HFF-Myc (cell line): ENCODE measurements around the gene FAN1.

Source experiments
- DNase-seq: peaks from one replicate; pipeline ENCODE4 v3.0.0-alpha.2; 2011; ENCODE audit warnings: low read depth; ENCODE audit errors: extremely low read depth
- H3K4me3 ChIP-seq: replicated peaks from 2 replicates; pipeline ENCODE4 v1.5.1; 2011; ENCODE audit warnings: low read depth, mild to moderate bottlenecking, control low read depth, low read length
- TF ChIP-seq, protein P1 (sequence below): IDR thresholded peaks from 2 replicates; pipeline ENCODE4 v1.5.1; 2012; ENCODE audit warnings: mild to moderate bottlenecking, low read depth, low read length, control low read depth; ENCODE audit errors: missing control alignments

FAN1 gene

DNA sequence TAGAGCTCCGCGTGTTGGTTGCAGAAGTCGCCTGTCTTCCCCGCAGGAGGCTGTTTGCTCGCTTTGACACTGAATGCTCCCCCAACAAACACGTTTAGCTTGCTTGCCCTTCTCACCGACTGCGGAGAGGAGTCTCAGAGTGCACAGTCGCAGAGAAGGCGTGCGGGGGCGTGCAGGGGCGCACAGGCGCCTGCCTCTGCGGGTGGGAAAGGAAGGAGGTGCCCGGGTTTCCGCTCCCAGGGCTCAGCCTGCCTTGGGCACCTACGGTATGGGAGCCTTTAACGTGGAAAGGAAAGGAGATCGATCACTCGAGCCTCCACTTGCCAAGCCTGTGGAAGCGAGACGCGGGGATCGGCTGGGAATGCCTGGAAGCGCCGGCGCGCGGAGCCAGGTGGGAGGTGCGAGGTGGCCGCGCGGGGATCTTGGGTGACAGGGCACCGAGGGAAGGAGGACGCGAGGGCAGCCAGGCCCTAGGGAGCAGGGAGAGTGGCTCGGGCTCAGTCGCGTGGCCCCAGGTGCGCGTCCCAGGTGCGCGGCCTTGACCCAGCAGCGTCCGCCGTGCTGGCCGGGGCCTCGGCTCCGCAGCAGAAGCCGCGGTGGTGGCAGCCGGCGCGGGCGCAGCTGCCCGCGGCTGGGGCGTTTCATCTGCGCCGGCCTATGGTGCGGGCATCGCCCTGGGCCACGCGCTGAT lies at the start of gene FAN1:
TSS of gene FAN1 (plus strand) at position 419 of the 691 bp plus-strand sequence. CDS start 749 bp downstream, outside the sequence.
- peak; percentile 68 for DNase-seq
- TF ChIP-seq, protein P1, sequence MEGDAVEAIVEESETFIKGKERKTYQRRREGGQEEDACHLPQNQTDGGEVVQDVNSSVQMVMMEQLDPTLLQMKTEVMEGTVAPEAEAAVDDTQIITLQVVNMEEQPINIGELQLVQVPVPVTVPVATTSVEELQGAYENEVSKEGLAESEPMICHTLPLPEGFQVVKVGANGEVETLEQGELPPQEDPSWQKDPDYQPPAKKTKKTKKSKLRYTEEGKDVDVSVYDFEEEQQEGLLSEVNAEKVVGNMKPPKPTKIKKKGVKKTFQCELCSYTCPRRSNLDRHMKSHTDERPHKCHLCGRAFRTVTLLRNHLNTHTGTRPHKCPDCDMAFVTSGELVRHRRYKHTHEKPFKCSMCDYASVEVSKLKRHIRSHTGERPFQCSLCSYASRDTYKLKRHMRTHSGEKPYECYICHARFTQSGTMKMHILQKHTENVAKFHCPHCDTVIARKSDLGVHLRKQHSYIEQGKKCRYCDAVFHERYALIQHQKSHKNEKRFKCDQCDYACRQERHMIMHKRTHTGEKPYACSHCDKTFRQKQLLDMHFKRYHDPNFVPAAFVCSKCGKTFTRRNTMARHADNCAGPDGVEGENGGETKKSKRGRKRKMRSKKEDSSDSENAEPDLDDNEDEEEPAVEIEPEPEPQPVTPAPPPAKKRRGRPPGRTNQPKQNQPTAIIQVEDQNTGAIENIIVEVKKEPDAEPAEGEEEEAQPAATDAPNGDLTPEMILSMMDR = no peak
- peak within 1 kb of the TSS; percentile 58 for H3K4me3 ChIP-seq

DNA sequence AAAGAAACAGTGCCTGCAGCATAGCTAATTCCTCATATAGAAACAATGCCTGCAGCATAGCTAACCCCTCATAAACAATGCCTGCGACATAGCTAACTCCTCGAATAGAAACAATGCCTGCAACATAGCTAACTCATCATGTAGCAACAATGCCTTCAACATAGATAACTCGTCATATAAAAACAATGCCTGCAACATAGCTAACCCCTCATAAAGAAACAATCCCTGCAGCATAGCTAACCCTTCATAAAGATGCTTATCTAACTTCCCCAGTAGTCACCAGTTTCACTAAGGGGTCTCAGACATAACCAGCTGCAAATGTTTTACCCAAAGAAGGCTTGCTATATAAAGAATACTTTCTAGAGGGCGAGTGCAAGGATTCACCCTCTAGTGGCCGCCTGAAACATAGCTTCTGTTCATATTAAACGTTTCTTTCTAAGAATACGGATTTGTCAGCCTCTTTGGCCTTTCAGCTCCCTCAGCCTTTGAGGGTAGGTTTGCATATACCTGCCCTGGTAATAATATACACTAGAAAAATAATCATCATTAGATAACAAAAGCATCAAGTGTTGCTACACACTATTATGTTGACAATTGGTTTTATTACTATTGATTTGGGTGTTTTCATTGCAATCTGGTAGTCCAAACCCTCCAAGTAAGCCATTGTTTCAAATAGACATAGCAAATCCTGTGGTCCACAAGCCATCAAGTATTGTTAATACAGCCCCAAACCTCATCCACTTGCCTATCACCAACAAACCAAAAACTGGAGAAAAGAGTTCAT lies 44.4 kb upstream of the FAN1 start:
- TF ChIP-seq, protein P1 = peak; percentile 62
- H3K4me3 ChIP-seq = no peak overlapping the region
- no peak for DNase-seq

DNA sequence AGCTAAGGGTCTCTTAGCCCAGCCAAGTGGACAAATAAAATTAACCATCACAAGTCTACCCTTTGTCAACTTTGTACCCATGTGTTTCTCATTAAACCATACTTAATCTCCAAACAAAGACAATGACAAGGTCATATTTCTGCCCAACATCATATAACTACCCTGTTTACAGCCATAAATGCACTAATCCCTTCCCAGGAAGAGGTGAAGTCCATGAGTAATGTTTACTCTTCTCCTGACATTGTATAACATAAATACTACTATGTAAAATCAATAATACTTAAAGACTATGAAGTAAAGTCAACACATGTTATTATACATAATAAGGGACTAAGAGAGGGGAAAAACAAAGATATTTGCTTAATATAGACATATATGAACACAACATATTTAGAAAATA lies 38.5 kb upstream of the FAN1 start:
- TF ChIP-seq, protein P1 = no peak
- no peak overlapping the region for H3K4me3 ChIP-seq
- DNase-seq = no peak

DNA sequence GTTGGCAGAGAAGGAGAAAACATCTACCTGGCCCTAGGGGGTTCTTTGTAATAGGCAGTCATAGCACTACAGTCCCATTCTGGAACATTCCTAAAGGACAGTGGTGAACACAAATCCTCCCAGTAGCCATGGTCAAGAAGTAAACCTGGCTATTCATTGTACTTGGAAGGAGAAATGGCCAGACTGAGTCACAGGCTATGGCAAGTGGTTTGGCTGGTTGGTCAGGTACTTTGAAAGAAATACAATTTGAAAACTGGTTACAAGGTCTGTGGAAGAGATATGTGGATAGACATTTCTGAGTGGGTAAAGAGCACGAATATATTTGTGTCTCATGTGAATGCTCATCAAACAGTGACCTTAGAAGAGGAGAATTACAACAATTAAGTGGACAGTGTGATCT lies 33.0 kb upstream of the FAN1 start:
- no peak overlapping the region for H3K4me3 ChIP-seq
- TF ChIP-seq, protein P1 = no peak
- DNase-seq = no peak

DNA sequence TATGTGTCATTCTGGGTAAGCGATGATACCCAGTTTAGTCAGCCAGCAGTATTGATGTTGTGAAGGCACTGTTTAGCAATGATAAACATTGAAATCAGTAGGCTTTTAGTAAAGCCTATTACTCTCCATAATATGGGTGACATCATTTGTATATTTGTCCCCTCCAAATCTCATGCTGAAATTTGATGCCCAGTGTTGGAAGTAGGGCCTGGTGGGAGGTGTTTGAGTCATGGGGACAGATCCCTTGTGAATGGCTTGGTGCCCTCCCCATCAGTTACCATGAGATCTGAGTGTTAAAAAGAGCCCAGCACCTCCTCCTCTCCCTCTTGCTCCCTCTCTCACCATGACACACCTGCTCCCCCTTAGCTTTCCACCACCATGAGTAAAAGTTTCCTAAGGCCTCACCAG lies 31.4 kb upstream of the FAN1 start:
- TF ChIP-seq, protein P1 = no peak
- DNase-seq = no peak
- H3K4me3 ChIP-seq = no peak overlapping the region

DNA sequence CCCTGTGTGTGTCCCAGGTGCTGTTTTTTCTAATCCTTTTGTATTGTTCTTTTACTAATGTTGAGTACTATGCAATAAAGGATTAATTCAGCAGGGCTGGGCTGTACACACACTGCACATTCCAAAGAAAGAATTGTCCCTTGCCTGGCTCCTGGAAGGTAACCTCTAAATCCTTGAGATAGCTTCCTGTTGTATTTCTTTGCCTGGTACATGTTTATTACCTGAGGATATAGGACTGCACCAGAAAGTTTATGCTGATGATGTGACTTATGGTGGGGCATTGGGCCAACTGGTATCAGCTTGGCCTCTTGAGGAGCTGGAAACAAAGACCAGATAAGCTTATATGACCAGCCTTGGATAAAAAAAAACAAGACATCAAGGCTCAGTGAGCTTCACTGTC lies 26.6 kb upstream of the FAN1 start:
- H3K4me3 ChIP-seq = no peak overlapping the region
- TF ChIP-seq, protein P1 = no peak

DNA sequence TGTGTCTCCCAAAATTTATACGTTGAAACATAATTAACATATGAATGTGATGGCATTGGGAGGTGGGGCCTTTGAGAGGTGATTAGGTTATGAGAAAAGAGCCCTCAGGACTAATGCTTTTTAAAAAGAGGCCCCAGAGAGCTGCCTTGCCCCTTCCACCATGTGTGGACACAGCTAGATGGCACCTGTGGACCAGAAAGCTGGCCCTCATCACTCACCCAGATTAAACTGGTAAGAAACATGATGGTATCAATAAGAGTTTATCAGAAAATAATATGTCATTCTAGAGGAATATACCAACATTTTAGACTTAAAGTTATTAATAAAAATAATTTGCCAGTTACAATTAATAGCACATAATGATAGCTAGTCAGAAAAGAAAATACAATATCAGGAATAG lies 25.2 kb upstream of the FAN1 start:
- no peak for DNase-seq
- TF ChIP-seq, protein P1 = no peak
- H3K4me3 ChIP-seq = no peak overlapping the region

More for the DNA sequence above, 26.6 kb upstream of the FAN1 start:
- DNase-seq = no peak
